HG03045 (cell line): ENCODE measurements around the gene SLC35F1.
A peak's percentile ranks its signal among the peaks of the same experiment; 100 is the strongest.
"Not testable (repeated sequence)": the region's sequence is repeated elsewhere in the genome, so short reads cannot be mapped to it uniquely, and the experiment has no call there.

Source experiments
- ATAC-seq: cut with Tn5 transposase; IDR thresholded peaks from one replicate; pipeline ENCODE4 v1.9.1; 2021; ENCODE audit warnings: mild to moderate bottlenecking, moderate library complexity; ENCODE audit not compliant: unreplicated experiment

Gene SLC35F1

GRCh38 chr6:117906958-117907600 lies at the start of gene SLC35F1:
SLC35F1 (plus strand) TSS chr6:117907264.
- peak; percentile 64 for ATAC-seq

- ATAC-seq = not testable (repeated sequence)
These were observed 48.5 kb upstream of the SLC35F1 start for GRCh38 chr6:117858601-117859000.

- no peak for ATAC-seq
These were observed 45.5 kb upstream of the SLC35F1 start for GRCh38 chr6:117861545-117861944.

- no peak for ATAC-seq
These were observed 40.5 kb upstream of the SLC35F1 start for GRCh38 chr6:117866561-117866960.

GRCh38 chr6:117870486-117871242 lies 36.4 kb upstream of the SLC35F1 start:
- peak; percentile 92 for ATAC-seq

GRCh38 chr6:117880824-117881223 lies 26.2 kb upstream of the SLC35F1 start:
- ATAC-seq = no peak

- ATAC-seq = no peak
These were observed 16.9 kb upstream of the SLC35F1 start for GRCh38 chr6:117890172-117890571.

- peak; percentile 37 for ATAC-seq
These were observed 532 bp upstream of the SLC35F1 start for GRCh38 chr6:117906507-117906957.

- peak; percentile 28 for ATAC-seq
These were observed 659 bp downstream of the SLC35F1 start for GRCh38 chr6:117907601-117908245.

- no peak for ATAC-seq
These were observed 1.4 kb downstream of the SLC35F1 start for GRCh38 chr6:117908246-117909068.

- no peak for ATAC-seq
These were observed 2.6 kb downstream of the SLC35F1 start for GRCh38 chr6:117909638-117910037.

GRCh38 chr6:117910549-117910948 lies 3.5 kb downstream of the SLC35F1 start:
- ATAC-seq = no peak

GRCh38 chr6:117911150-117911549 lies 4.1 kb downstream of the SLC35F1 start:
- no peak for ATAC-seq

GRCh38 chr6:117911660-117912059 lies 4.6 kb downstream of the SLC35F1 start:
- ATAC-seq = no peak

GRCh38 chr6:117915846-117916245 lies 8.8 kb downstream of the SLC35F1 start:
- ATAC-seq = no peak

- no peak for ATAC-seq
These were observed 9.4 kb downstream of the SLC35F1 start for GRCh38 chr6:117916483-117916882.

- ATAC-seq = no peak
These were observed 10.1 kb downstream of the SLC35F1 start for GRCh38 chr6:117917176-117917575.

GRCh38 chr6:117918454-117918853 lies 11.4 kb downstream of the SLC35F1 start:
- no peak for ATAC-seq

GRCh38 chr6:117919275-117919674 lies 12.2 kb downstream of the SLC35F1 start:
- ATAC-seq = no peak

GRCh38 chr6:117919775-117920729 lies 13.0 kb downstream of the SLC35F1 start:
- ATAC-seq = no peak
